Frontal cortex (tissue), 4 donors: Measurements from ENCODE around the gene IFNL4. TPM values are rescaled to one million over a fixed set of nuclear protein-coding genes. Genes with fewer than 3 reads are reported as not detected.
A peak's percentile ranks its signal among the peaks of the same experiment; 100 is the strongest.
"Not testable (repeated sequence)": the region's sequence is repeated elsewhere in the genome, so short reads cannot be mapped to it uniquely, and the experiment has no call there.

Source experiments
- DNase-seq, 2 donors: peaks; one replicate each; pipeline ENCODE4 v3.0.0; 2012; ENCODE audit warnings: low spot score in 2 of 2
- FAIRE-seq: peaks from 2 replicates; lab custom pipeline; 2012; peaks lifted over from hg19 to GRCh38; lab: Jason Lieb, UNC
- total RNA-seq: library from RNA; depleted of rRNA; stranded (reverse); fragments of >200 nt; gene quantifications from one replicate; pipeline ENCODE4 v1.2.3, GENCODE V29; 2014
- donor health status: control.
- donor health status: control.
- donor health status: control.

Gene IFNL4
- total RNA-seq, 1 donor from 2014 or later: under 0.01 TPM

DNA sequence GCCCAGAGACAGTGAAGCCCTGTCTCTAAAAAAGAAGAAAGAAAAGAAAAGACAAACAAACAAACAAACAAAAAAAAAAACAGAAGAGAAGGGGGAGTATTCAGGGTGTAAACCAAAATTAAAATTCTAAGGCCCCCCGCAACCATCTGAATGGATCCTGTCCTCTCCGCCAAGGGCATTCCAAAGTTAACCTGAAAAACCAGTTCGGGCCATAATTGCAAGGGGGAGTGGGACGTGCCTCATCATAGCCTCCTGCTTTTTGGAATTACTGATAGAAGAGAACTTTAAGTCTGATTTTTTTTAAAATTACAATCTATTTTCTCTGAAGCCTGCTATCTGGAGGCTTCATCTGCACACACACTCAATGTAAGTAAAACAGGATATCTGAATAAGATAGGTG, 13.8 kb upstream of the IFNL4 start:
- DNase-seq (no peak), FAIRE-seq (no peak)

GRCh38 chr19:39261704-39262103, 13.0 kb upstream of the IFNL4 start:
- DNase-seq (no peak), FAIRE-seq (no peak)

DNA sequence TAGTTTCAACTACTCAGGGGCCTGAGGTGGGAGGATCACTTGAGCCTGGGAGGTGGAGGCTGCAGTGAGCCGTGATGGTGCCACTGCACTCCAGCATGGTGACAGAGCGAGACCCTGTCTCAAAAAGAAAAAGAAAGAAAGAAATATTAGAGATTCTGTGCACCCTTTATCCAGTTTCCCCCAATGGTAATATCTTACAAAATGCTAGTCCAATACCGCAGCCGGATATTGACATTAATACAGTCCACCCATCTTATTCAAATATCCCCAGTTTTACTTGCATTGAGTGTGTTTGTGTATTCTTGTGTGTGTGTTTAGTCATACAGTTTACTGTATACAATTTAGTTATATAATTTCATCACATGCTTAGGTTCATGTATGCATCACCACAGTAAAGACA, 8.6 kb upstream of the IFNL4 start:
- FAIRE-seq: no peak
- no peak for DNase-seq

DNA sequence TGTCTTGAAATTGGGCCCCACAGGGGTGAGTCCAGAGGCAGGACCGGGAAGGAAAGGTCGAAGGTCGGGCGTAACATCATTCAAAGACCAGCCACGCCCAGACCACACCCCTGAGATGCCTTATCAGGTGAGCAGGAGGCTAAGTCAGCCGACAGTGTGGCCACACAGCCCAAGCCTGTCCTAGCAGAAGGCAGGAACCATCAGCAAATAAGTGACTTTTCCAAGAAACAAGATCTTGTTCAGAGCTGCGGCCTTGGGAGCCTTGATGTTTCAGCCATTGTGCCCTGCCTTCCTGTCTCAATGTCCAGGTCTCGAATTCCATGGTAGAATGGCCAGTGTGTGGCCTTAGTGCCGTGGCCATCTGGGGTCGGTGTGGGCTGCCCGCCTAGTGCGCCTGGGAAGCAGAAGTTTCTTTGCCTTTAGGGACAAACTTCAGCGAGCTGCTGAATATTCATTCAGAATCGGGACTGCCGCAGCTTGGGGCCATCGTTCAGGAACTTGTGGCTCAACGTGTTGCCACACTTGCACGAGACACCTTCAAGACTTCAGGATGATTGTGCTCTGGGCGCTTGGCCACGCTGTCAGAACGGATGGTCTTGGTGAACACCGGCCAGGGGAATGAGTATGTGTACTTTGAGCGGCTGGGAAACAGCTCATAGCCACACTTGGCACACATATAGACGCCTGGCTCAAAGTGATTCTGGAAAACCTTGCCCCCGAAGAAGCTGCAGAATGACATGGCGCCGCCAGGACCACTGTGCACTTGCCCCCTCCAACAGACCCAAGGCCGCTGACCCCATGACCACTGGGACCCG, 6.1 kb upstream of the IFNL4 start:
- no peak for FAIRE-seq
- DNase-seq: no peak

- DNase-seq (no peak), FAIRE-seq (no peak)
Observed at GRCh38 chr19:39253374-39254149, 4.9 kb upstream of the IFNL4 start.

DNA sequence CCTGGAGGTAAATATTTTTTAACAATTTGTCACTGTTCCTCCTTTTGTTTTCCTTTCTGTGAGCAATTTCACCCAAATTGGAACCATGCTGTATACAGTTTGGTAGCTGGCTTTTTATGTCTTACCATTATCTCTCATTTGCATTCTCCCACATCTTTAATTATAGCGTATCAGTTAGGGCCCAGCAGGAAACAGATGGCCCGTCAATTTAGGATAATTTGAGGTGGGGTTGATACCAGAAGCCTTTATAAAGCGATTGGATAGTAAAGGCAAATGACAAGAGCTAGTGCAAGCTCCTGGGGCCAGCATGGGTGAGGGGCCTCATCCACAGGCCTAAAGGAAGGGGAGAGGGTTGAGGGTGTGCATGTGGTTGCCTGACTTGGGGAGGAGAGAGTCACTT, 3.8 kb upstream of the IFNL4 start:
- no peak for FAIRE-seq
- no peak for DNase-seq

DNA sequence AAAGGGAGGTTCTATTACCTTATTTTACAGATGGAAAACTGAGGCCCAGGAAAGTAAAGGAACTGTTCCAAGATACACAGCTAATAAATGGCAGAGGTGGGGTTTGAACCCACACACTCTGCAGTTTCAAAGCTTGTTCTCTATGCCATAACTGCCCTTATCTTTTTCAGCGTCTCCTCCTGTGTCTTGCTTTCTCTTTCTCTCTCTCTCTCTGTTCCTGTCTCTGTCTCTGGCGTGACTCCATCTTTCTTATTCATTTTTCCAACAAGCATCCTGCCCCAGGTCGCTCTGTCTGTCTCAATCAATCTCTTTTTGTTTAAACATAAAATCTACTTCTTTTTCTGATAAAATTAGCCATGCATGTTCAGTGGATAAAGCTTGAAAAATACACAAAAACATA, 3.2 kb upstream of the IFNL4 start:
- no peak for DNase-seq
- no peak for FAIRE-seq

- FAIRE-seq: no peak
Observed at GRCh38 chr19:39251081-39251480, 2.4 kb upstream of the IFNL4 start.

GRCh38 chr19:39247701-39248664, 673 bp downstream of the IFNL4 start:
- FAIRE-seq (no peak), DNase-seq (peak in 1 of 2 donors; percentile 55)

More at GRCh38 chr19:39251081-39251480, 2.4 kb upstream of the IFNL4 start:
- DNase-seq: no peak

DNA sequence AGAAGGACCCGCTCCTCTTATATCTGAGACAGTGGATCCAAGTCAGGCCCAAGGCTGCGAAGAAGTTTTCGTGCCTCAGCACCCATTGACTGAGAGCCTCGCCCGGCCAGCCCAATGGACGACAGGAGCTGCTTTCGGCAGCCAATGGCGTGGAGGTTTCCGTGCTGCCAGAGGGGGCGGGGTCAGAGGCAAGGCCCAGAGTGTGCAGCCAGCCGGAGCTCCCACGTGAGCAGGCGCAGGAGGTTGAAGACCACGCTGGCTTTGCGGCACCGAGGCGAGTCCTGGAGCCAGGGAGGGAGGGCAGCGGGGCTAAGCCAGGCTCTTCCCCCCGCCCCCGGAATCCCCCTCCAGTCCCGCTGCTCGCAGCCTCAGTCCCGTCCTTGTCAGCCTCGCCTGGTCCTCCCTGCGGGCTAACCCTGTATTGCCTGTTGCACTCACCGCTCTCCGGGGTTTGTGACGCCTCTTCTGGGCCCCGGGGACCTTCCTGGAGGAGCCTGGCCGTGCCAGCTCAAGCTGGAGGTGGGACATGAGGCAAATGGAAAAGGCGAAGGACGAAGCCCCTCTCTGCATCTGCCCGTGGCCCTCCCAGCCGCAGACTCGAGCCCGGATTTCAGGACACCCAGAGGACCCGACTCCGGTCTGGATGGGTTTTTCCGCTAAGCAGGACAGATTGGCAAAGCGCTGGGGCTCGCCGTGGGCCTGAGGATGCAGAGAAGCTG, 1.5 kb downstream of the IFNL4 start:
- DNase-seq (peak in 1 of 2 donors; percentile 45), FAIRE-seq (no peak)

DNA sequence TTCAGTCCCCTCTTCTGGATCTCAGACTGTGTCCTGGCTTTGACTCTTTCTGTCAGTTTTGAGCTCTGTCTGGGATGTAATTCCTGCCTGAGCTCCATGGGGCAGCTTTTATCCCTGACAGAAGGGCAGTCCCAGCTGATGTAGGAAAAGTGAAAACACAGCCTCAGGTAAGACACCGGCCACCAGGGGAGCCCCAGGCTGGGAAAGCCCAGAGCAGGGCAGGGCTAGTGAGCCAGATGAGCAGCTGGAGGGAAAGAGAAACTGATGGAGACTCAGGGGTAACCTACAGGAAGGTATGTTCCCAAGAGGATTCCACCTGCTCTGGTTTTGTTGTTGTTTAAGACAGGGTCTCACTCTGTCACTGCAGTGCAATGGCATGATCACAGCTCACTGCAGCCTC, 3.5 kb downstream of the IFNL4 start:
- DNase-seq, FAIRE-seq: not testable (repeated sequence)

DNA sequence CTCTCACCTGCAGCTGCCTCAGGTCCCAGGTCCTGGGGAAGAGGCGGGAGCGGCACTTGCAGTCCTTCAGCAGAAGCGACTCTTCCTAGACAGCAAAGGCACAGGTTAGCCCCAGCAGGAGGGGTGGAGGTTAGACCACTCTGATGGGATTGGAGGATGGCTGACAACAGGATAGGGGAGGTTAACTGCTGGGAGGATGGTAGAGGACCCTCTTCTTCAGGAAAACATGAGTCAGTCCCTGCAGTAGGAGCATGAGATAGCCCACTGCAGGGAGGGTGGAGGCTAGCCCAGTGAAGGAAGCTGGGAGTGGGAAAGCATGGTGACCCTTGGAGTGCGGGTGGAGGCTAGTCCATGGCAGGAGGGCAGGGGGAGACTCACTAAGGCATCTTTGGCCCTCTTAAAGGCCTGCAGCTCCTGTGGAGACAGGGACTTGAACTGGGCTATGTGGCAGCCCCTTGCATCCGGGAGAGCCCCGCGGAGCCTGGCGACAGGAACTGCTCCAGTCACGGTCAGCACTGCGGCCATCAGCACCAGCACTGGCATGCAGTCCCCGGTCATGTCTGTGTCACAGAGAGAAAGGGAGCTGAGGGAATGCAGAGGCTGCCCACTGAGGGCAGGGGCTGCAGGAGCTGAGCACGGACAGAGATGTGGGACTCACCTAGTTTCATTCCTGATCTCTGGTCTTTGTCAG, 4.1 kb downstream of the IFNL4 start, which contains the start of gene IFNL3:
IFNL3 (minus strand) TSS at position 597 of the 691 bp plus-strand sequence; CDS start at position 558, 39 bp downstream.
- not testable (repeated sequence) for FAIRE-seq, DNase-seq

GRCh38 chr19:39243741-39244140, 4.9 kb downstream of the IFNL4 start:
- FAIRE-seq, DNase-seq: not testable (repeated sequence)

GRCh38 chr19:39240421-39240820, 8.2 kb downstream of the IFNL4 start:
- DNase-seq (no peak), FAIRE-seq (no peak)

DNA sequence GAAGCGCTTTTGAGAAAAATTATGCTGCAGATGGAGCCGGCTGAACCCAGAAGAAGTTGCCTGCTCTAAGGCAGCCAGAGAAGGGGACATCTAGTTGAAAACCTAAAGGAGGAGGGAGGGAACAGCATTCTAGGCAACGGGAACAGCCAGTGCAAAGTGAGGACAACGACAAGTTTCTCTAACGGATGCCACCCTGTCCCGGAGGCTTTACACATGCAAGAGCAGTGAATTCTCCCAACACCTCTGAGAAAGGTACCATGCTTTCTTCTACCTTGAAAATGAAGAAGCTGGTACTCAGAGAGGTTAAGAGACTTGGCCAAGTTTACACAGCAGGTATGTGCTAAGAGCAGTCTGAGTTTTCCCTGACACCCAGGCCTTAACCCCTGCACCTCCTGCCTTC, 9.7 kb downstream of the IFNL4 start:
- no peak for DNase-seq
- no peak for FAIRE-seq

GRCh38 chr19:39238209-39238608, 10.4 kb downstream of the IFNL4 start:
- DNase-seq (no peak), FAIRE-seq (no peak)

GRCh38 chr19:39237200-39238184, 11.2 kb downstream of the IFNL4 start:
- FAIRE-seq (no peak), DNase-seq (no peak)
